HG03520 (cell line): ENCODE measurements around the gene GNG13.
"Not testable (repeated sequence)": the region's sequence is repeated elsewhere in the genome, so short reads cannot be mapped to it uniquely, and the experiment has no call there.

ENCODE experiments used
- ATAC-seq: cut with Tn5 transposase; IDR thresholded peaks from one replicate; pipeline ENCODE4 v1.9.1; 2021; ENCODE audit warnings: mild to moderate bottlenecking, moderate library complexity; ENCODE audit not compliant: unreplicated experiment

The GNG13 gene

GRCh38 chr16:799948-800833 lies at the start of gene GNG13:
GNG13 (minus strand) TSS chr16:800734; CDS start chr16:799077, 1,657 bp downstream.
- ATAC-seq, result no peak

- no peak for ATAC-seq
These were observed 48.1 kb upstream of the GNG13 start for GRCh38 chr16:848510-849253.

GRCh38 chr16:847681-848445 lies 47.3 kb upstream of the GNG13 start:
- ATAC-seq, result no peak

GRCh38 chr16:847151-847550 lies 46.6 kb upstream of the GNG13 start:
- no peak for ATAC-seq

- no peak for ATAC-seq
These were observed 44.8 kb upstream of the GNG13 start for GRCh38 chr16:845351-845745.

- no peak for ATAC-seq
These were observed 44.3 kb upstream of the GNG13 start for GRCh38 chr16:844638-845350.

- no peak for ATAC-seq
These were observed 43.2 kb upstream of the GNG13 start for GRCh38 chr16:843771-844170.

GRCh38 chr16:842711-843560 lies 42.4 kb upstream of the GNG13 start:
- no peak for ATAC-seq

GRCh38 chr16:842061-842476 lies 41.5 kb upstream of the GNG13 start:
- ATAC-seq, result no peak

- no peak for ATAC-seq
These were observed 41.0 kb upstream of the GNG13 start for GRCh38 chr16:841455-842060.

GRCh38 chr16:840561-841454 lies 40.3 kb upstream of the GNG13 start:
- no peak for ATAC-seq

GRCh38 chr16:839643-840408 lies 39.3 kb upstream of the GNG13 start:
- no peak for ATAC-seq

GRCh38 chr16:838741-839140 lies 38.2 kb upstream of the GNG13 start:
- no peak for ATAC-seq

- ATAC-seq, result not testable (repeated sequence)
These were observed 36.3 kb upstream of the GNG13 start for GRCh38 chr16:836822-837221.

GRCh38 chr16:836221-836620 lies 35.7 kb upstream of the GNG13 start:
- ATAC-seq, result no peak

GRCh38 chr16:835373-835772 lies 34.8 kb upstream of the GNG13 start:
- ATAC-seq, result no peak

- ATAC-seq, result no peak
These were observed 32.9 kb upstream of the GNG13 start for GRCh38 chr16:833411-833810.
